Transverse colon (tissue), 4 donors: ENCODE measurements around the gene VAC14. TPM values are rescaled to one million over a fixed set of nuclear protein-coding genes. Genes with fewer than 3 reads are reported as not detected.

Source experiments
- DNase-seq: peaks from one replicate; pipeline ENCODE4 v3.0.0-alpha.2; 2019
- H3K27ac ChIP-seq, 4 donors: fragments of 200-600 bp; sonication (generic); 2 replicates each; pipeline ENCODE4 v1.5.1; 2016 to 2018; ENCODE audit warnings: inconsistent platforms in 4 of 4
- H3K27me3 ChIP-seq: fragments of 200-600 bp; sonication (generic); 2 replicates; pipeline ENCODE4 v1.5.1; 2017; ENCODE audit warnings: inconsistent platforms
- H3K36me3 ChIP-seq, 4 donors: fragments of 200-600 bp; sonication (generic); 2 replicates each; pipeline ENCODE4 v1.5.1; 2017 to 2019; ENCODE audit warnings: inconsistent platforms in 4 of 4
- H3K4me1 ChIP-seq, 4 donors: fragments of 200-600 bp; sonication (generic); 2 replicates each; pipeline ENCODE4 v1.5.1; 2017 to 2020; ENCODE audit warnings: inconsistent platforms in 4 of 4
- H3K4me3 ChIP-seq, 4 donors: fragments of 200-600 bp; sonication (generic); 1 replicate in 1 of 4; 2 replicates in 3 of 4; pipeline versions ENCODE4 v1.5.1 to v1.6.1; 2017 to 2019; ENCODE audit warnings: inconsistent platforms in 4 of 4
- H3K9me3 ChIP-seq, 2 donors: fragments of 200-600 bp; sonication (generic); 2 replicates each; pipeline ENCODE4 v1.5.1; 2017 to 2019; ENCODE audit warnings: inconsistent platforms in 2 of 2
- EP300 ChIP-seq: sonication (generic); formaldehyde crosslinking; IDR thresholded peaks from one replicate; pipeline ENCODE4 v1.6.1; 2017; ENCODE audit warnings: antibody characterized with exemption, low read depth
- POLR2A ChIP-seq: fragments of 450-650 bp; IDR thresholded peaks from one replicate; pipeline ENCODE4 v1.6.1; 2016; ENCODE audit warnings: antibody characterized with exemption, mild to moderate bottlenecking, moderate library complexity
- POLR2AphosphoS5 ChIP-seq, 3 donors: sonication (generic); formaldehyde crosslinking; IDR thresholded peaks; one replicate each; pipeline ENCODE4 v1.6.1; 2016; ENCODE audit warnings: antibody characterized with exemption in 3 of 3
- WGBS, 2 donors: methylation state at CpG; one replicate each; pipeline ENCODE4 v1.1.5; 2018; ENCODE audit warnings: low coverage in 1 of 2; 5-methylcytosine and 5-hydroxymethylcytosine counted together
- in situ Hi-C, 4 donors: fragments of 200-750 bp; cut with MboI; loops; one replicate each; pipeline versions ENCODE4 v1.15.0 to v1.15.1; 2017; ENCODE audit warnings: low sequenced_read_pairs in 3 of 4, low pct_ligation_motif_present in 1 of 4, low pct_unique_long_range_greater_than_20kb in 1 of 4
- intact Hi-C: fragments of 100-400 bp; cut with DNase I; formaldehyde crosslinking; loops from one replicate; pipeline ENCODE4 v1.15.1; 2023; ENCODE audit warnings: low total_unique reads
- total RNA-seq, 4 donors: library from RNA; depleted of rRNA; stranded (reverse); fragments of >200 nt; gene quantifications; one replicate each; pipeline ENCODE4 v1.1.0, GENCODE V29; 2016
- TF ChIP-seq, protein P1 (sequence below), 5 experiments: fragments of 200-600 bp in 3 of 5; fragments of 450-650 bp in 2 of 5; sonication (generic) in 3 of 5; IDR thresholded peaks; 1 replicate in 2 of 5; 2 replicates in 3 of 5; pipeline ENCODE4 v1.5.1; 2016 to 2017; ENCODE audit warnings: antibody characterized with exemption in 5 of 5, inconsistent platforms in 3 of 5, mild to moderate bottlenecking in 2 of 5, moderate library complexity in 1 of 5

VAC14 gene
- total RNA-seq, 4 donors from 2014 or later: 37.2 to 270 (median 64.3) TPM

DNA sequence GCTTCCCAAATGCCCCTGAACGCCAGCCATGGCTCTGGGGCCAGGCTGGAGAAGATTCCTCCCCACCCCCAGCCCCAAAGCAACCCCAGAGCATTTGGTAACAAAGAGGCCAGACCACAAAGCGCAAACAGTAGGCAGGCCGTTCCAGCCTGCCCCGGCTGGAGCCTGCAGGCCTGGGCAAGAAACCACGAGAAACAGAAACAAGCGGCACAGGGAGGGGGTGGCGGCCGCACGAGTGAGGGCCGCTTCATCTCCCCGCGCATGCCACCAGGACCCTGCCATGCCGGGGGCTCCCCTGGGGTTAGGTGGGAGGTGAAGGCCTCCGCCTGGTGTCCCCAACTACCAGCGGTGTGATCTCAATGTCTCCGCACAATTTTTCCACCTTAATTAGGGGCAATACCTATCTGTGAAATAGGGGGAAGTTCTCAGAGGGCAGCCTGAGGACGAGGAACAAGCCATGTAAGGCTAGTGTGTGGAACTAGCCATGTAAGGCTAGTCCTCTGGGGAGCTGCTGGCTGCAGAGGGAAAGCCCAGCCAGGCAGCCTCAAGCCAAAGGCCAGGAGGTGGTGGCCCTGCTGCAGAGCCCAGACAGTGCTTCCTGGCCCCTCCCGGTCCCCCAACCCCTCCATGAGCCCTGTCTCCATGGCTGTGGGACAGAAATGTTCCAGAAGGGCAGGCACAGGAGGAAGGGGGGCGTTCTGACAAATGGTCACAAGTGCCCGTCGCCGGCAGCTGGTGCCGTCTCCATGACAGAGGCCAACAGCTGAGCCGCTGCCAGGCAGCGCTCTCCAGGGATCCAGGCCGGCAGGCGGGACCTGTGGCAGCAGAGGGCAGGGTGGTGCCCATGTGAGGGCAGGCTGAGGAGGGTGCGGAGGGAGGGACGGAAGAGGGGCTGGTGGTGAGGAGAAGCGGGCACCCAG is 100.6 kb downstream of the VAC14 start:
- no peaks in the 10 kb centered on the region for H3K27me3 ChIP-seq
- H3K4me1 ChIP-seq: peaks cover 37 to 79% (median 55%) of the 10 kb centered on the region in 4 donors
- in situ Hi-C loops (no loop called here), intact Hi-C loops (loop anchor here (5.0 kb wide), 1 partner anchor 37 kb away; no protein-coding TSS in a partner anchor)
- TF ChIP-seq, protein P1, sequence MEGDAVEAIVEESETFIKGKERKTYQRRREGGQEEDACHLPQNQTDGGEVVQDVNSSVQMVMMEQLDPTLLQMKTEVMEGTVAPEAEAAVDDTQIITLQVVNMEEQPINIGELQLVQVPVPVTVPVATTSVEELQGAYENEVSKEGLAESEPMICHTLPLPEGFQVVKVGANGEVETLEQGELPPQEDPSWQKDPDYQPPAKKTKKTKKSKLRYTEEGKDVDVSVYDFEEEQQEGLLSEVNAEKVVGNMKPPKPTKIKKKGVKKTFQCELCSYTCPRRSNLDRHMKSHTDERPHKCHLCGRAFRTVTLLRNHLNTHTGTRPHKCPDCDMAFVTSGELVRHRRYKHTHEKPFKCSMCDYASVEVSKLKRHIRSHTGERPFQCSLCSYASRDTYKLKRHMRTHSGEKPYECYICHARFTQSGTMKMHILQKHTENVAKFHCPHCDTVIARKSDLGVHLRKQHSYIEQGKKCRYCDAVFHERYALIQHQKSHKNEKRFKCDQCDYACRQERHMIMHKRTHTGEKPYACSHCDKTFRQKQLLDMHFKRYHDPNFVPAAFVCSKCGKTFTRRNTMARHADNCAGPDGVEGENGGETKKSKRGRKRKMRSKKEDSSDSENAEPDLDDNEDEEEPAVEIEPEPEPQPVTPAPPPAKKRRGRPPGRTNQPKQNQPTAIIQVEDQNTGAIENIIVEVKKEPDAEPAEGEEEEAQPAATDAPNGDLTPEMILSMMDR (IDR thresholded peaks at IDR 0.05): no peak
- no peak for TF ChIP-seq POLR2A
- TF ChIP-seq POLR2AphosphoS5 (IDR thresholded peaks at IDR 0.05): no peak
- no peak for TF ChIP-seq EP300
- H3K36me3 ChIP-seq: no peaks in the 10 kb centered on the region
- no peaks in the 10 kb centered on the region for H3K9me3 ChIP-seq
- peak overlapping the region; percentile 79 to 87 (median 86) for H3K27ac ChIP-seq
- H3K4me3 ChIP-seq: no peak overlapping the region
- no peak for DNase-seq
- 78 to 100% methylated on average over 1 to 29 of the region's 30 CpGs for WGBS, 2 donors

DNA sequence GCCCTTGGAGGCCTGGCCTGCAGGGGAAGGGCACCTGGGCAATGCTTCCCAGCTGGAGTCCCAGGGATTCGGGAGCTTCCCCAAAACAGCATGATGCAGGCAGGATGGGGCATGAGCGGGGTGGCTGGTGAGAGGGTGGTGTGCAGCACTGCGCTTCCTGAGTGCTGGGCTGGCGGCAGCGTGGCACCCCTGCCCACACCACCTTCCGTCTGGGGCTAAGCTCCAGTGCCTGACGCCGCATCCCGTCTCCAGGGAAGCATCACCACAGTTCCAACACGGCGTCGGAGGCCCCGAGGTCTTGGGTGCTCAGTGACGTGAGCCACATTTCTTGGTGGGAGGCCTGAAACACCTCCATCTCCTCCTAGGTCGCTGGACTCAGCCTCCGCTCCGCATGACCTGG is 101.3 kb downstream of the VAC14 start:
- no peak for DNase-seq
- TF ChIP-seq POLR2AphosphoS5 (IDR thresholded peaks at IDR 0.05) (no peak), EP300 (no peak), POLR2A (no peak)
- TF ChIP-seq, protein P1 (IDR thresholded peaks at IDR 0.05): no peak
- Histone ChIP-seq H3K27me3 (no peaks in the 10 kb centered on the region), H3K4me3 (no peak overlapping the region), H3K27ac (peak overlapping the region; percentile 79 to 87 (median 86)), H3K36me3 (no peaks in the 10 kb centered on the region), H3K9me3 (no peaks in the 10 kb centered on the region), H3K4me1 (peaks cover 39 to 81% (median 56%) of the 10 kb centered on the region in 4 donors)
- intact Hi-C loops (loop anchor here (5.0 kb wide), 1 partner anchor 38 kb away; no protein-coding TSS in a partner anchor), in situ Hi-C loops (no loop called here)
- 89% methylated on average over 17 of the region's 17 CpGs; no CpG with 5 or more reads in 1 of the 2 donors for WGBS, 2 donors

DNA sequence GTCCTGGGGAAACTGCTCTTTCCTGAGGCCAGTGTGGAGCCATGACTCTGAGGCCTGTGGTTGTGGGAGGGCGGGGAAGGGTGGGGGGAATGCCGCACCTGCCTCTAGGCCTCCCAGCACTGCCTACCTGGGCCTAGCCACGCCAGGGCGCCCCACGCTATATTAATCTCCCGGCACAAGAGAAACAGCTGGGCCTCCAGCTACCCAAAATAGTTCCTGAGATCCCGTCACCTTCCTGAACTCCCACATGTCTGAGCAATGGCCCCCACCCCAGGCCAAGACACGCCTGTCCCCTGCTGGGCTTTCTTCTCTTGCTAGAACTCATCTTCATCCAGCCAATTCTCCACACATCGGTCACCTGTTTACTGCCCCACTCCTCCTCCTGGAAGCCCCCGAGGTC is 102.1 kb downstream of the VAC14 start:
- no peaks in the 10 kb centered on the region for H3K27me3 ChIP-seq
- no peak for DNase-seq
- H3K4me1 ChIP-seq: peaks cover 46 to 81% (median 59%) of the 10 kb centered on the region in 4 donors
- no peaks in the 10 kb centered on the region for H3K36me3 ChIP-seq
- H3K4me3 ChIP-seq: no peak overlapping the region
- H3K27ac ChIP-seq: peak overlapping the region in 3 of 4 donors; percentile 87 to 91 (median 91)
- no peak for TF ChIP-seq EP300
- TF ChIP-seq POLR2A: no peak
- TF ChIP-seq, protein P1 (IDR thresholded peaks at IDR 0.05): no peak
- TF ChIP-seq POLR2AphosphoS5 (IDR thresholded peaks at IDR 0.05): no peak
- in situ Hi-C loops (no loop called here), intact Hi-C loops (no loop called here)
- 98% methylated on average over 10 of the region's 10 CpGs; no CpG with 5 or more reads in 1 of the 2 donors for WGBS, 2 donors
- H3K9me3 ChIP-seq: no peaks in the 10 kb centered on the region

DNA sequence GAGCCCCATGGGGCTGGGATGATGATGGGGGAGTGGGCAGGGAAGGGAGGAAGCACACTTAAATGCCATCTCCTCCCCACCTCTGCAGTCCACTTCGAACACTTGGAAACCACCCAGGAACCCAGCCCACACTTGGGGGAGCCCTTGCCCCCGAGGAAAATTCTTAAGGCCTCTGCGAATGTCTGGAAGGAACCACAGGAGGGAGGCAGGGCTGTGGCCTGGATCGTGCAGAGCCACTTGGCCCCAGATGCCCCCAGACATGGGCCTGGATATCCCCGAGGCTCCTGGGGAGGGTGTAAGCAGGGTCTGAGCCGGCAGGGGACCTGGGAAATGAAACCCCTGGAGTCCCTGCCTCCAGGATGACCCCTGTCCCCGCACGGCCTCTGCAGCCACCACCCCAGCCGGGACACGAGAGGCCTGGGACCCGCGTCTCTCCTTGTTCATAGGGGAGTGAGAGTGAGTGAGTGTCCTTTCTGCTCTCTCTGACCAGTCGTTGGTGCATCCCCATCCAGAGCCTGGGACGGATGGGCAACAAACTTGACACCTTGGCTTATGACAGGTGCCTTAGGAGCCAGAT is 103.3 kb downstream of the VAC14 start:
- Histone ChIP-seq H3K9me3 (no peaks in the 10 kb centered on the region), H3K27ac (peak overlapping the region; percentile 87 to 95 (median 91)), H3K4me1 (peaks cover 52 to 81% (median 61%) of the 10 kb centered on the region in 4 donors), H3K36me3 (no peaks in the 10 kb centered on the region), H3K27me3 (no peaks in the 10 kb centered on the region), H3K4me3 (no peak overlapping the region)
- TF ChIP-seq, protein P1 (IDR thresholded peaks at IDR 0.05): no peak
- TF ChIP-seq POLR2AphosphoS5 (IDR thresholded peaks at IDR 0.05) (no peak), POLR2A (no peak), EP300 (no peak)
- no peak for DNase-seq
- intact Hi-C loops (no loop called here), in situ Hi-C loops (no loop called here)
- WGBS, 2 donors: 62% methylated on average over 14 of the region's 14 CpGs; no CpG with 5 or more reads in 1 of the 2 donors
